K562 treated with DMSO at 1 percent for 4 hours (cell line): ENCODE measurements around the gene SPSB3. TPM values are rescaled to one million over a fixed set of nuclear protein-coding genes. Genes with fewer than 3 reads are reported as not detected.

ENCODE experiments used
- total RNA-seq: library from RNA; unstranded; fragments of 300-600 nt; gene quantifications from 2 replicates; pipeline ENCODE4 v1.2.3, GENCODE V29; 2022; ENCODE audit not compliant: insufficient read depth

Gene SPSB3
- 61.7 and 72.9 TPM in 2 replicates for total RNA-seq

DNA sequence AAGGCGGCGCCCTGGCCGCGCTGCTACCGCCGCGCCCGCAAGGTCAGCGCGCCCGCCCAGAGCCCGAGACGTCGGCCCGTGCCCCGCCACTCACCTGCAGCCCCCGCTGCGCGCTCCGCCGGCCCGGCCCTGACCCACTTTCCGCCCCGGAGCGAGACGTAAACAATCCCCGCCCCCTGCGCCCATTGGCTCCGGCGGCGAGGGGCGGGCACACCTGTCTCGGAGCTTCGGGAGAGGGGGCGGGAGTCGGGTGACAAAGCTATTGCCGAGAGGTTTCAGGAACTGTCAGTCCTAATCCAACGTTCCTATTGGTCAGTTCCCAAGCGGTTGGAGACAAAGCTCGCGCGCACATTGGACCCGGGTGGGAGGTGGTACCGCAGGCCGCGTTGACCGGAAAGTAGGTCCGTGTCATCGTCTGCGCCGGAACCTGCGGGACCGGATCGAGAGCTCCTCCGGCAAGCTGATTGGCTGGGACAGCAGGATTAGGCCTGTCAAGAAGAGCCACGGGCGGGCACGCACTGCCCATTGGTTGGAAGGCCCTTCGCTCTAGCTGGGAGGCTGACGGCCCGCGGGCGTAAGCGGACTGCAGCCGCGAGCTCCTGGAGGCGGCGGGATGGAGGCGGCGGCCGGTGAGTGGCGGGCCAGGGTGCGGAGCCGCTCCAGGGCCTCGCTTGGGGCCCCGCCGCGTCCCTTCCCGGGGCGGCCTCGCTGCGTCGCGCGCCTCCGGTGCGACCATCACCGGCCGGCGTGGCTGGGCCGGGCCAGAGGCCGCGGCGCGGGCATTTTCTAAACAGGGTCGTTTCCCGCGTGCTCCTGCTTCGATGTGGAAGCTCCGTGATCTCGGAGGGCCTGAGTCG is at the start of gene SPSB3, which contains the start of gene NUBP2:
Gene SPSB3 (minus strand): TSS at position 164 of the 857 bp plus-strand sequence. CDS start 1,088 bp downstream, outside the sequence.
Gene NUBP2 (plus strand): TSS at position 553 of the 857 bp plus-strand sequence. CDS start 61 bp downstream, at position 614.

DNA sequence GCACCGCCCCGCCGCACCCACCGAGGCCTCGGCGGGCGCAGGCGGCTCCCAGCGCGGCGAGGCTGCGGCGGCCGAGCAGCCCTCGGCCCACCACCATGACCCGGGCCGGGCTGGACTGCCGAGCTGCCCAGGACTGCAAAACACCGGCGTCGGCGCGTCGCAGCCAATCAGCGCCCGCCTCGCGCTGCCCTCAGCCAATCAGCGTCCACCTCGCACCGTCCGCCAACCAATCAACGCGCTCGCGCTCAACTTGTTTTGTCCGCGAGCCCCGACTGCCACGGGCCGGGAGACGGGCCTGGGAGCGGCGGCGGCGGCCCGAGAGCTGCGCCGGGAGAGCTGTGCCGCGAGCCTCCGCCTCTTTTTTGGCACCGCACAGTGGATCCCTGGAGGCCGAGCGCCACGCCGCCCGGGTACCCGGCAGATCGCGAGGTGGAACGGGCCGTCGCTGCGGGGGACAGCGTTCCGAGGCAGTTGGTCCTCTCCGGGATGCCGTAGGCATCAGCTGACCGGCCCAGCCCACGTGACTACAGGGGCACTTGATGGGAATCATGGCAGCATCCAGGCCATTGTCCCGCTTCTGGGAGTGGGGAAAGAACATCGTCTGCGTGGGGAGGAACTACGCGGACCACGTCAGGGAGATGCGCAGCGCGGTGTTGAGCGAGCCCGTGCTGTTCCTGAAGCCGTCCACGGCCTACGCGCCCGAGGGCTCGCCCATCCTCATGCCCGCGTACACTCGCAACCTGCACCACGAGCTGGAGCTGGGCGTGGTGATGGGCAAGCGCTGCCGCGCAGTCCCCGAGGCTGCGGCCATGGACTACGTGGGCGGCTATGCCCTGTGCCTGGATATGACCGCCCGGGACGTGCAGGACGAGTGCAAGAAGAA is 44.6 kb upstream of the SPSB3 start, which contains the start of the genes FAHD1 and HAGH:
Gene FAHD1 (plus strand): TSS at position 516 of the 883 bp plus-strand sequence. CDS start 33 bp downstream, at position 549.
Gene HAGH (minus strand): TSS at position 135 of the 883 bp plus-strand sequence. CDS start 38 bp downstream, at position 97.

DNA sequence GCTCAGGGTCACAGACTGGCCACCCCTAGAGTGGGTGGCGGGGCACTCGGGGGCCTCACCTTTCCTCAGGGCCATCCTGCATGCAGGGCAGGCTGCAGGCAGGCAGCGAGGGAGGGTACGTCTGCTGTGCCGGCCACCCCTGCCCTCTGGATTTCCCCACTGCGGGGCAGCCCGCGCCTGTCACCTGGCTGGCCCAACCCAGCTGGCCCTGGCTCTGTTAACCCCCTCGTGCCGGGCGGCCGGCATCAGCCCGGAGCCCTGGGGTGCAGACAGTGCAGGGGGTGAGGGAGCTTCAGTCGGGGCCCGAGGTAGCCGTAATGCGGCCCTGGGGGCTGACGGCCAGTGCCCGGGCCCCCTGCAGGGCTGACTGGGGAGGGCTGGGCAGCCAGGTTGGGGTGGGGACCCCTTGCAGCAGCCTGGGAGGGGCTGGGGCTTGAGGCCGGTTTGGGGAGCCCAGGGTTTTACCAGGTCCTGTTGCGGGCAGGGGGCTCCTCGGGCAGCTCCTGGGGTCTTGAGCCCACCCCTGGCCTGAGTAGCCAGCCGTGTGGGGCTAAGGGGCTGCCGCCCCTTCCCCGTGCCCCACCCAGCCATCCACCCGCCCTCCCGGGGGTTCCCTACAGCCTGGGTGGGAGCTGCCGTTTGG is 11.3 kb upstream of the SPSB3 start, which contains the start of gene IGFALS:
Gene IGFALS (minus strand): TSS at position 128 of the 643 bp plus-strand sequence. CDS start 53 bp downstream, at position 75.

DNA sequence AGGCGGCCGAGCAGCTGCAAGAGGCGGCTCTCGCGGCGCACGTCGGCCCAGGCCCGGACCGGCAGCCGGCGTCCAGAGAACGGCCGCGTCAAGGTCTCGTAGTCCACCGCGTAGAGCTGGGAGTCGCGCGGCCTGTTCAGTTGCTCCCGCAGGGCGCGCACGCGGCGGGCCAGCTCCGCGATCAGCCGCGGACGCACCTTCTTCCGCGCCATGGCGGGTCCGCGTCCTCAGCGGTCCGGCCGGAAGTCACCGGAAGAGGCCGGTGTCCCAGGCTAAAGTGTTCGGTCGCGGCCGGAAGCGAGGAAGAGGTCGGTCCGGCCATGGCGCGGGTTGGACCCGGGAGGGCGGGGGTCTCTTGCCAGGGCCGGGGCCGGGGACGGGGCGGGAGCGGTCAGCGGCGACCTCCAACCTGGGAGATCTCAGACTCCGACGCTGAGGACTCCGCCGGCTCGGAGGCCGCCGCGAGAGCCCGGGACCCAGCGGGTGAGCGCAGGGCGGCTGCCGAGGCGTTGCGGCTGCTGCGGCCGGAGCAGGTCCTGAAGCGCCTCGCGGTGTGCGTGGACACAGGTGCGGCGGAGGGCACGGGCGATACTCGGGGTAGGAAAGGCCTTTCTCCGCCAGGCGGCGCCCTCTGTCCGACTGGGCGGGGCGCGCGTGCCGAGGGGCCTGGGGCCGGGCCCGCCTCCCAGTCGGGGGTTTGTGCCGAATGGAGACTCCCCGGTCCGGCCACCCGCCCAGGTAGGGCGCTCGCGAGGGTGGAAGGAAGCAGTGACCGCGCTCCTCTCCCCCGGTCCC is 9.3 kb downstream of the SPSB3 start, which contains the start of gene MRPS34:
Gene MRPS34 (minus strand): TSS at position 227 of the 795 bp plus-strand sequence. CDS start 15 bp downstream, at position 212.

DNA sequence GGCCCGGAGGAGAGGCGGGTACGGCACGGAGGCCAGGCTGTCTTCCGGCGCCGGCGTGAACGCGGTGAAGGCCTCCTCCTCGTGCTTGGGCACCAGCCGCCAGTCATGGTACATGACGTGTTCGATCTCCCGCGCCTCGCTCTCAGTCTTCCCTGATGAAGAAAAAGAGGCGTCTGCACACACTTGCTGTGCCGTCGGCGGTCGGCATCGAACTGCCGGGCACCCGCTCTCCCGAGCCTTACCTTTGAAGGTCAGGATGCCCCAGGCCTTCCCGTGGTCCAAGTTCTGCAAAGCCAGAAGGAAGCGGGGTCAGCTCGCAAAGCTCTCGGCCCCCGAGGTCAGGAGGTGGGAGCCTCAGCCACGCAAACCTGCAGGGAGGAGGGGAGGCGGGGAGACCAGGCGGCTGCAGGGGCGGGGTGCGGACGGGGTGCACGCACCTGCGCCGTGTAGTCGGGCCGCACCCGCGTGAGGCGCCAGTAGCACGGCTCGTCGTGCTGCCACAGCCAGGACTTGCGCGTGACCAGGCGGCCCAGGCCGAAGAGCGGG is 9.9 kb downstream of the SPSB3 start, which contains the start of gene EME2:
Gene EME2 (plus strand): TSS at position 449 of the 546 bp plus-strand sequence. CDS start 418 bp downstream, outside the sequence.

DNA sequence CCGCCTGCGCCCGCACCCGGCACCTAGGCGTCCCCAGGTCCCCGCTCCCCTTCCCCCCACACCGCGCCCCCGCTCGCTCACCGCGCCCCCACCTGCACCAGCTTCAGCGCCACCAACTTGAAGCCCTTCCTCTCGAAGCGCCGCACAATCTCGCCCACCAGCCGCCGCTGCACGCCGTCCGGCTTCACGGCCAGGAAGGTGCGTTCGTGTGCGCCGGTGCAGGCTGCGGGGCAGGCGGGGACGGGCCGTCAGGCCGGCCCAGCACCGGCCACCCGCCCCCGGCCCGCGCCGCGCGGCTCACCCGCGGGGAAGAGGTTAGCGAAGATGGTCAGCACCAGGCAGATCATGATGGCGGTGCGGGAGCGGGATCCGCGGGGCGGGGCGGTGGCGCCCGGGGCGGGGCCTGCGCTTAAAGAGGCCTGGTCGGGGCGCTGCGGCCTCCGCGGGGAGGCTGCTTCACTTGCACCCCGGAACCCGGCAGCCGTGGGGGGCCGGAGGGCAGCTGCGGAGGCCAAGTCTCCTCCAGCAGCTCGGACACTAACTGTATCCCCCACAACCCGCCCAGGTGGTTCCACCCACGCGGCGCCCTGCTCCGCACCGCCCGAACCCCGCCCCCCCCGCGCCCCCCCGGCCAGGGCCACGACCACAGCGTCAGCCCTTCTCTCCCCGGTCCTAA is 11.0 kb downstream of the SPSB3 start, which contains the start of gene NME3:
Gene NME3 (minus strand): TSS at position 356 of the 676 bp plus-strand sequence. CDS start 9 bp downstream, at position 347.

Other genes with a start within 250 kb of the SPSB3 start
- not detected in 2 replicates for gene TMEM204, start 248.9 kb downstream of the SPSB3 start, total RNA-seq
- 7.6 and 7.7 TPM in 2 replicates for gene IFT140, start 170.5 kb downstream of the SPSB3 start, total RNA-seq
- 9.3 and 14.1 TPM in 2 replicates for gene CRAMP1, start 170.2 kb downstream of the SPSB3 start, total RNA-seq
- 45.2 and 46.3 TPM in 2 replicates for gene JPT2, start 104.3 kb downstream of the SPSB3 start, total RNA-seq
- gene MAPK8IP3, start 76.4 kb downstream of the SPSB3 start, total RNA-seq, result 33.8 and 40.6 TPM in 2 replicates
- 64.2 and 84.8 TPM in 2 replicates for gene NME3, start 11.0 kb downstream of the SPSB3 start, total RNA-seq
- 5.9 and 6.2 TPM in 2 replicates for gene EME2, start 9.8 kb downstream of the SPSB3 start, total RNA-seq
- gene MRPS34, start 9.4 kb downstream of the SPSB3 start, total RNA-seq, result 233 and 260 TPM in 2 replicates
- 116 and 132 TPM in 2 replicates for gene NUBP2, start 389 bp upstream of the SPSB3 start, total RNA-seq
- gene IGFALS, start 11.1 kb upstream of the SPSB3 start, total RNA-seq, result 0.61 and 0.96 TPM in 2 replicates
- gene HAGH, start 44.3 kb upstream of the SPSB3 start, total RNA-seq, result 59.4 and 75.6 TPM in 2 replicates
- 12.5 and 17.8 TPM in 2 replicates for gene FAHD1, start 44.6 kb upstream of the SPSB3 start, total RNA-seq
- 61.7 and 62.6 TPM in 2 replicates for gene MEIOB, start 89.6 kb upstream of the SPSB3 start, total RNA-seq
- gene HS3ST6, start 135.8 kb upstream of the SPSB3 start, total RNA-seq, result not detected in 2 replicates
- gene MSRB1, start 160.6 kb upstream of the SPSB3 start, total RNA-seq, result 55.4 and 70.9 TPM in 2 replicates
- gene RPL3L, start 172.1 kb upstream of the SPSB3 start, total RNA-seq, result 0.47 TPM in 1 of 2 replicates, not detected in the other
- 214 and 219 TPM in 2 replicates for gene NDUFB10, start 177.0 kb upstream of the SPSB3 start, total RNA-seq
- 6,829 and 8,005 TPM in 2 replicates for gene RPS2, start 182.3 kb upstream of the SPSB3 start, total RNA-seq
- gene RNF151, start 184.3 kb upstream of the SPSB3 start, total RNA-seq, result not detected in 2 replicates
- 41.9 and 47.0 TPM in 2 replicates for gene TBL3, start 189.5 kb upstream of the SPSB3 start, total RNA-seq
- not detected in 2 replicates for gene NOXO1, start 198.9 kb upstream of the SPSB3 start, total RNA-seq
- gene GFER, start 201.6 kb upstream of the SPSB3 start, total RNA-seq, result 54.4 and 64.7 TPM in 2 replicates
- gene SYNGR3, start 207.4 kb upstream of the SPSB3 start, total RNA-seq, result 30.6 and 35.1 TPM in 2 replicates
- 103 and 116 TPM in 2 replicates for gene ZNF598, start 227.2 kb upstream of the SPSB3 start, total RNA-seq
- gene NPW, start 237.2 kb upstream of the SPSB3 start, total RNA-seq, result 1.6 and 5.6 TPM in 2 replicates
- 28.8 and 29.0 TPM in 2 replicates for gene NHERF2, start 244.3 kb upstream of the SPSB3 start, total RNA-seq